HG03103 (cell line): ENCODE results near the gene ABHD12.

Experiments
- ATAC-seq: cut with Tn5 transposase; IDR thresholded peaks from one replicate; pipeline ENCODE4 v1.9.1; 2021; ENCODE audit warnings: low read depth; ENCODE audit not compliant: unreplicated experiment

The ABHD12 gene

DNA sequence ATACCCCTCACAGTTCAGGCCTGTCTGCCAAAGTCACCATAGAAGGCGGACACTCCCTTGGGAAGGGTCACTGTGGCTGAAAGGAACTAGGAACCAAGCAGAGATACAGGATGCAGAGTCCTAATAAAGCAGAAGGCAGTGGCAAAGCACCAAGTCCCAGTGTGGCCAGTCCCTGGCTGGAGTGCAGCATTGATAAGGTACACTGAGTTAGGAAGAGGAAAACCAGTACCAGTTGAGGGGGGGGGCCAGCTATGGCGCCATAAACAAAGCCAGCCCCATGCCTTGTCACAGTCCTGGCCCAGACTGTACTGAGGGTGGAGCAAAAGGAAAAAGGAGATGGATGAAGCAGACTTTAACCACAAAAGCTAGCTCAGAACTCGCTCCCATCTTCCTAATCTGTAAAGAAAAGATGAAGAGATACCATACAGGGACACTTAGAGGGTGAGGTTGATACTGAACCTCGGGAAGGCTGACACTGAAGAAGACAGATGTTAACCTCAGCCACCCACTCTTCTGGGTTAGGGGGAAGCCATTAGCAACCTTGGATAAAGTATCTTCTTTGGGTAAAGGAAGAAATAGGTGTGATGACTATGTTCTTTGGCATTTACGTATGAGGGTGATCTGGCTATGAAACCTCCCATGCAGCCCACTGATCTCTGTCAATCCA, 7.8 kb downstream of the ABHD12 start:
- no peak for ATAC-seq

DNA sequence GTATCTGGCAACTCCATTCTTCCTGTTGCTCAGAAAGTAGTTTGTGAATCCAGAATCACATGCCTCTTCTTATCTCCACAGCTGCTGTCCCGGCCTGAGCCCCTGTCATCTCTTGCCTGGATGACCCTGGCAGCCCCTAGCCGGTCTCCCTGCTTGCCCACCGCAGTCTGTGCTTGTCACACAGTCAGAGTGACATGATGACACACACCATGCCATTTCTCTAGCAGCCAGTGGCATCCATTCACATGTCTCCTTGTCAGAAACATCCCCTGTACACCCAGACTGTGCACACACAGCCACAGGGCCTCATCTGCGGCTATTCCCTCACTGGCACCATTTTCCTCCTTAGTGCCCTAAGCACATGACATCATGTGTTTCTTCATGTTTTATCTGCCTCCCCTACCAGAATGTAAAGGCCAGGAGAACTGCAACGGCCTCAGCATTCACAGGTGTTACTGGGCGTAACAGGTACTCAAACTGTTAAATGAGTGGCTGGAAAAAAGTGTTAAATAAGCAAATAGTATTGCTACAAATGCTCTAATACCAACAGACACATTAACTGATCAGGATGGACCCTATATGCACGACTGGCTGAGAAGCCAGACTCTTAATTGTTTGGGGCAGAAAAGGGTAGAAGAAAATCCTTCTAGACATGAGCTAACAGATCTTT, 9.6 kb downstream of the ABHD12 start:
- ATAC-seq = no peak

DNA sequence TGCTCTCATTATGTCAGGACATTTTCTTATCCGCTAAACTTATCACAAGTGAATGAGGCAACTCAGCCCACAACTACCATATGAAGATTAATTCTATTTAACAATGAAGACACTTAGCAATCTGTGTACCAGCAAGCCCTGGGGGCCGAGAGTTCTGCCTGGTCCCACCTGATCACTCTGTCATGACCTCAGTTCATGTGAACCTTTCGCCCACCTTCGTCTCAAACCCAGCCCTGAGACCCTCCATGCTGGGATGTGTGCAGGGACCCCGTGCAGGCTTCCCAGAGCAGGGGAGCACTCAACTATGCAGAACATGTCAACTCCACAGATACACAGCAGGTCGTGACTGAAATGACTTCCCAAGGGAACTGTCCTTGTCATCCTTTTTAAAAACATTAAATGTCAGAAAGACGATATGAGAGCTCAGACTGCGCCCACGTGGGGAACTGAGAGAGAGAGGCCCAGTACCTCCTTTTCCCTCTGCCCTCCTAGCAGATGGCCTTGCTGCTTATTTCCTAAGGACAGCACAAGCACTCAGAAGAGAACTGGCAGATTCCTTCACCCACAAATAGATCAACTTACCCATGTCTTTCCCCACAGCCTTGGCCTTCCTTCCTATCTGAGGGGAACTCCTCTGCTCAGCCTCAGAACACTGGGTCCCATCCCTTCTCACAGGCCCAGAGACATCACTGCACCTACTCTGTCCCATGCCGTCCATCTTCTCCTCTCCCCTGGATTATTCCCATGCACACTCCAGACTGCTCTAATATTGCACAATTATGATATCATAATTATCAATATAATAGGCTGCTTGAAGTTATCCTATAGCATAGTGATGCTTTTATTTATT, 11.5 kb downstream of the ABHD12 start:
- no peak for ATAC-seq

DNA sequence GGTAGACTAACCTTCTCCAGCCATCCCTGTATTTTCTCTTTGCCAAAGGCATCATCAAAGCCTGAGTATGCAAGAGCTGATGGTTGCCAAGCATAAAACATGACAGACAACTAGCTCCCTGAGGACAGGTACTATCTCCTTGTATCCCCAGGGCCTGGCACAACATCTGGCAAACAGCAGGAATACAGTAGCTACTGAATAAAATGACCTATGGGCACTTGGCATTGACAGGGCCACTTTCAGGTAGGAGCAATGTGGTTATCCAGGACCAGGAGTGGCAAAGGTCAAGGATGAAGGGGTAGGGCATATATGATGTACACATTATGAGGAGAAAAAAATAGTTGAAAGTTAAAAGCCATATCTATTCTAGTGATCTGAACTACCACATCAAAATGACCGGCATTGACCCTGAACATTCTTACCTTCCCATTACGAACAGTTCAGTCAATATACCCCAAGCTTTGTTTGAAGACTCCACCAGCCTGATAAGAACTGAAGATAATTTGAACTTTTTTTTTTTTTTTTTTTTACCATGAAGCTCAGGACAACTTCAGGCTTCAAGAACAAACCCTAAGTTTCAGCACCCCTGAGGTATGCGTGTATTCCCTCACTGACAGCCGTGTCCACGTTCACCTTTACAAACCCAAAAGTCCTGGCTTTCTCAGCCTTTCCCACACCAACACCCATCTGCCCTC, 12.3 kb downstream of the ABHD12 start:
- ATAC-seq = no peak

DNA sequence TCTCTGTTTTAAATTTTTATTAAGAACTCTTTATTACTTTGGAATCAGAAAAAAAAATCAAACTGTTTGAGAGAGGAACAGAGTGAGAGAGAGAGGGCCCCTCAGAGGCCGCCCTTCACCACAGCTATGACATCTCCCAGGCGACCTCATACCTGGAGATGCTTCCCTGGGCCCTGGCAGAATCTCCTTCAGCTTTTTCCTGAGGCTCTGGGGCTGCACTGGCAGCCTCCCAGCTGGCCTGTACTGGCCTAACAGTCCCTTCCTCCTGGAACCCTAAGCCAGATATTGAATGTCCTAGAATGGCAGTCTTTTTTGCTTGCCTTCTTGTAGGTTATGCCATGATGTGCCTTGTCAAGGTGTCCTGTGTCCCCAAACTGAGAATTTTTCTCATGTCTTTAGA, 13.7 kb downstream of the ABHD12 start:
- no peak for ATAC-seq

DNA sequence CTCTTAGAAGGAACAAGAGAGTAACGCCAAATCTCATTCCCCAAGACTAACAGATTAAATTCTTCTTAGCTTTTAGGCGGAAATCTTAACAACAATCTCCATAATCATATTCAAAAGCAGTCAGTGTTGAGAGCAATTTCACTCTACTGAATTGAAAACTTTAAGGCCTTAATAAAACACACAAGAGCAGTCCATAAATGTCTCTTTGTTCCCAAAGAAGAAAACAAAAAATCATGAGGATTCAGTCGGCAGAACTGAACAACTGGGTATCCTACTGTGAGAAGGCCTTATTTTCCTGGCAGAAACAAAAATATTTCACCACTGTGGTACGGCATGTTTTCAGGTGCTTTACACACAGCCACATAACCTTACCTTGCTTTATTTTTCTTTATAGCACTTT, 14.4 kb downstream of the ABHD12 start:
- ATAC-seq = no peak

DNA sequence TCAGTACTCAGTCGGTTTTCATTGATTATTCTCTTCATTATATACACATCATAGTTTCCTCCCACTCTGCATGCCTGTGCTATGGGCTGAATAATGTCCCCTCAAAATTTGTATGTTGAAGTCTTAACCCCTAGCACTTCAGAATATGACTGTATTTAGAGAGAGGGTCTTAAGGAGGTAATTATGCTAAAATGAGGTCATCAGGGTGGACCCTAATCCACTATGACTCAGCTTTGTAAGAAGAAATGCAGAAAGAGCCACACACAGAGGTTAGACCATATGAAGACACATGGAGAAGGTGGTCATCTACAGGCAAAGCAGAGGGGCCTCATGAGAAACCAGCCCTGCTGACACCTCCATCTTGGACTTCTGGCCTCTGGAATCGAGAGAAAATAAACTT, 15.8 kb downstream of the ABHD12 start:
- no peak for ATAC-seq

DNA sequence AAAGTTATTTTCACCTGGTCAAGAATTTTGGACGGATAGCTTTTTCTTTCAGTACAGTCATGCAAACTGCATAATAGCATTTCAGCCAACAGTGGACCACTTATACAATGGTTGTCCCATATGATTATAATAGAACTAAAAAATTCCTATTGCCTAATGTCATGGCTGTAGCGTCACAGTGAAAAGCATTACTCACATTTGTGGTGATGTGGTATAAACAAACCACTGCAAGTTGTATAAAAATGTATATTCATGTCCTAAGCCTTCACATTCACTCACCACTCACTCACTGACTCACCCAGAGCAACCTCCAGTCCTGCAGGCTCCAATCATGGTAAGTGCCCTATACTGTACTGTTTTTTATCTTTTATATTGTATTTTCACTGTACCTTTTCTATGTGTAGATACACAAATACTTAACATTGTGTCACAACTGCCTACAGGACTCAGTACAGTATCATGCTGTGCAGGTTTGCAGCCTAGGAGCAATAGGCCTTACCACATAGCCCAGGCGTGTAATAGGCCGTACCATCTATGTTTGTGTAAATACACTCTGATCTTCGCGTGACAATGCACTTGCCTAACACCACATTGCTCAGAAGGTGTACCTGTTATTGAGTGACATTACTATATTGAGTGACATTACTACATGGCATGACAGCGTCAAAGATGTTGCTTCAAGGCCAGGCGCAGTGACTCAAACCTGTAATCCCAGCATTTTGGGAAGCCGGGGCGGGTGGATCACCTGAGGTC, 17.9 kb downstream of the ABHD12 start:
- ATAC-seq = no peak

DNA sequence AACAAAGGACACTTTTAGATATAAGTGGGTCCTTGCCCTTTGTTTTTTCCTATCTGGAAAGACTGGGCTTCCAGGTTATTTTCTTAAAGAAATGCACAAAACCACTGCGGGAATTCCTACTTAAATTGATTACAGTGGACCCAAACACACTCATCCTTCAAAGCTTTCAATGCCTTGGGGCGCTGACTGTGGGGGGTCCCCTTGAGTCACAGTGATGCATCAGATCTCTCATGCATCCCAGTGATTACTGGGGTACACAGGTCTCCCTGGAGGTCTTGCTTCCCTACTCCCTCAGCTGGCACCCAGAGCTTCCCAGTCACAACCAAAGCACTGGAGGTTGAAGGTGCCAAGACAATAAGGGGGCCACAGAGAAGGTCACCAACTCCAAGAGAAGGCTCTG, 20.7 kb downstream of the ABHD12 start:
- no peak for ATAC-seq

DNA sequence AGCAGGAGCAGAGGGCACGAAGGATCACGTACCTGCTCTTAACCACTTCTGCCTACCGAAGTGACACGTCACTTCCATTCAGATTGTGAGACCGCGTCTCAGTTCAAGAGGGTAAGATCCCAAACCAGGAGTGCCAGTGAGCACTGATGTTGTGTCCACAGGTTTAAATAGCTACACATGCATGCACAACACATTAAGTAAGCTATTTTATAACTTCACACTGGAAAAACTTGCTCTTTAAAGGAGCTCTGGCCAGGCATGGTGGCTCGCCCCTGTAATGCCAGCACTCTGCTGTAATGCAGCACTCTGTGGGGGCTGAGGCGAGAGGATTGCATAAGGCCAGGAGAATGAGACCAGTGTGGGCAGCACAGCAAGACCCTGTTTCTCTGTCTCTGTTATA, 21.1 kb downstream of the ABHD12 start:
- no peak for ATAC-seq

DNA sequence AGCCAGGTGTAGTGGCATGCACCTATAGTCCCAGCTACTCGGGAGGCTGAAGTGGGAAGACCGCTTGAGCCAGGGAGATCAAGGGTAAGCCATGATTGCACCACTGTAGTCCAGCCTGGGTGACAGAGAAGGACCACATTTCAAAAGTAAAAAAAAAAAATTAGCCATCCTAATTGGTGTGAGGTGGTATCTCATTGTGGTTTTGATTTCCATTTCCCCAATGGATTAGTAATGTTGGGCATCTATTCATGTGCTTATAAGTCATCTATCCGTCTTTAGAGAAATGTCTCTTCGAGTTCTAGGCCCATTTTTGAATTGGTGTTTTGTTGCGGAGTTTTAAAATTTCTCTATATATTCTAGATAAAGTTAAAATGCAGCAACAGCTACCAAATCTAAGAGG, 21.7 kb downstream of the ABHD12 start:
- ATAC-seq = no peak

DNA sequence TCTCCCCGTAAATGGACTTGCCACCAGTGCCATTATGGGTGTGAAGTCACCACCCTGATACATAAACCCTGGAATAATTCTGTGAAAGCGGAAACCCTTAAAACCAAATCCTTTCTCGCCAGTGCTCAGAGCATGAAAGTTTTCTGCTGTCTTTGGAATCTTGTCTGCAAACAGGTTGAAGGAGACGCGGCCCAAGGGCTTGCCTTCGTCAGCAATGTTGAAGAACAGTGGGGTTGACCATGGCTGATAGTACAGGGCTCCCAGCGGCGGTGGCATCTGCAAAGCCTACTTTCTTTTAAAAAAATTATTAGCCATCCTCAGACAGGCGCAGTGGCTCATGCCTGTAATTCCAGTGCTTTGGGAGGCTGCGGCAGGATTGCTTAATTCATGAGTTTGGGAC, 22.1 kb downstream of the ABHD12 start:
- ATAC-seq = no peak

DNA sequence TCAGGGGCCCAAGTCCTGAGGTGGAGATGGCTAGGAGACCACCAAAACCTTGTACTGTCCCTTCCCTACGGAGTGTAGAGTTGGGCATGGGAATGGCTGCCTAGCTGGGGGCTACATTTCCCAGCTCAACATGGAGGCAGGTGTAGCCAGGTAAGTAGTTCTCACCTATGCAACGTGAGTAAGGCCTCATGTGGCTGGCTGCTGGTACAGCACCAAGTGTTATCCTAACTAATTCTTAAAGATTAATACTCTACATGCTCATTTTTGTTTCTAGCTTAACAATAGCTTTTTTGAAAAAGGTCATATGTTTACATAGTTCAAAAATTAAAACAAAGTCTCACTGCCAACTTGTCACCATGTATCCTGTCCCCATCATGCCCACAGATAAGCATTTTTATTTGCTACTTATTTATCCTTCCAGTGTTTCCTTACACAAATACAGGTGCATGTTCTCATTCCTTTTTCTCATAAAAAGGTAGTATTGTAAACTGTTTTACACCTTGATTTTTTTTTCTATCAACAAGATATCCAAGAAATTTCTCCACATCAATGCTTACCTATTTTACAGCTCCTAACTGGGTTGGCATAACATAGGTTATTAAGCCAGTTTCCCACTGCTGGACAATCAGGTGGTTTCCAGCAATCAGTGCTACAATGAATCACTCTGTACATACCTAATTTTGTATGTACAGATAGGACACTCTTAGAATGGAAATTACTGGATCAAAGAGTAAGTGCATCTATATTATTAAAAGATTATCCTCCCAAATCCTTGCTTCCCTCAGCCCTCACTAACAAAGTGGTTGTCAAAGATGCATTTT, 25.5 kb downstream of the ABHD12 start:
- no peak for ATAC-seq

DNA sequence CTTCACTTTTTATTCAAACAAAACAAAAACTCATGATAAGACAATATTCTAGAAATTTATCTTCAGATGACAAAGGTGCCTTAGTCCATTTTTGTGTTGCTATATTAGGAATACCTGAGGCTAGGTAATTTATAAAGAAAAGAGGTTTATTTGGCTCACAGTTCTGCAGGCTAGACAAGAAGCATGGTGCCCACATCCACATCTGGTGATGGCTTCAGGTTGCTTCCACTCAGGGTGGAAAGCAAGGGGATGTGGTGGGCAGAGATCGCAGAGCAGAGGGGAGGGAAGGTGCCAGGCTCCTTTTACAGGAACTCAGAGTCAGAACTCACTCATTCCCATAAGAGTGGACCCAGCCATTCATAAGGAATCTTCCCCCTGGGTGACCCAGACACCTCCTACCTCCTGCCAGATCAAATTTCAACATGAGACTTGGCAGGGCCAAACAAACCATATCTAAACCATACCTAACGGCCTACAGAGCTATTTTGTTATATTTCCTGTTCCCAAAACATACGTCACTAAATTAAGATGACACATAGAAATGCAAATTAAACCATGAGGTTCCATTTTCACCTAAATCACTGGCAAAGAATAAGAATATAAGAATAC, 26.4 kb downstream of the ABHD12 start:
- no peak for ATAC-seq

DNA sequence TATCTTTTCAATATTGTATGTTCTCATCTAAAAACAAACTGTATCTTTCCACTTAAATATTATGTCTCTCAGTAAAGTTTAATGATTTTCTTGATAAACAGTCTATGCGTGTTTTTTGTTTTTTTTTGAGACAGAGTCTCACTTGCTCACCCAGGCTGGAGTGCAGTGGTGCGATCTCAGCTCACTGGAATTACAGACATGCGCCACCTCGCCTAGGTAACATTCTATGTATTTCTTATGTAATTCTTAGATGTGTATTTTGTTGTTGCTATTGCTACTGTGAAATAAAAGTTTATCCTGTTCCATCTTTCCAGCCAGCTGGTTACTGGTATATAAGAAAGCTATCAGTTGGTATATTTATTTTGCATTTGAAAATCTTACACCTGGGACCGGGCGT, 29.4 kb downstream of the ABHD12 start:
- no peak for ATAC-seq

DNA sequence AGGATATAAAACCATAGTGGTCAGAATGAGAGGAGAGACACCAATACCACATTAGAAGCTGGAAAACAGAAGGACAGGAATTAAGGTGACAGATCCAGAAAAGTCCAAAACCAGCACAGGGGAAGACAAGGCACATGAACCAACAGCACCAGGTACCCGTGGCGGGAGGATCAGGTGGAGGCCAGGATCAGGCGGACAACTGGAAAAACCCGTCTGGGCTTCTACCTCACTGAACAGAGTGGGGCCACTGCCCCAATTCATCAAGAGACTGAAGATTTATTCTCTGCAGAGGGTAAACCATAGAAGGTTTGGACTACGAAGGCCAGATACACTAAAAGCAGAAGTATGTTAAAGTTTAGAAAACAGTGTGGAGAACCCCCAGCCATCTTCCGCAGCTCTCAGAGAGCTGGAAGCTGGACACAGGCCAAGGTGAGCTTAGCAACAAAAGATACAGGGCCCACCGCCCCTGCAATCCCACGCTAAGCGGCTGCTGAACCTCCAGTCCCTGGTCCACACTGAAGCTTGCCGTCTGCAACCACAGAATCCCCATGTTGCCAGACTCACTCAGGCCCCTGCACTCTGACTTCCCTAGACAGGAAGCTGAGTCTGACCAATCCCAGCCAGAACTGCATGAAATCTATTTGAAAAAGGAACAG, 29.9 kb downstream of the ABHD12 start:
- ATAC-seq = no peak

DNA sequence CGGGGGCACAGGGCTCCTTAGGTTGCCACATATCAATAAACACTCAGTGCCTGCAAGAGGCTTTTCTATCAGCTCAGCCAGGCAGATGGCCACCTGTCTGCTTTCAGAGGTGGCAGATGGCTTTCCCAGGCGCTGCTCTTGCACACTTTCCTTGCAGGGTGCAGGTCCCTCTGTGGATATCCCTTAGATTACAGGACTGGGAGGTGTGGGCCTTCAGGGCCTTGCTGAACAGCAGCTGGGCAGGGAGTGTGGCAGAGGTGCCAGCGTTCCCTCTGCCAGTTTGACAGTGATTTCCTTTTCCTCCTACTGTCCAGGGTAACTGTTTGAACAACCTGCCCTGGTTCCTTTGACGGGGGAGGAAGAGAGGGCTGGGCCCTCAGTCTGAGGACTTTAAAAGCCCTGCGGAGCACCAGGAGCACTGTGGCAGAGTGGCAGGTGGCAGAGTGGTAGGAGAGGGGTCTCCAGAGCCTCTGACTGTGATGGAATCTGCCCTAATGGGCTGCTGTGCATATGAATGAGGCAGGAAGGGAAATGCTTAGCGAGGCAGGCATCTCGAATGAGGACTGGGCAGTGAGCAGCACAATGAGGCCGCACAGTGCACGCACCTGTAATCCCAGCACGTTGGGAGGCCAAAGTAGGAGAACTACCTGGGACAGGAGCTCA, 34.2 kb downstream of the ABHD12 start:
- no peak for ATAC-seq

DNA sequence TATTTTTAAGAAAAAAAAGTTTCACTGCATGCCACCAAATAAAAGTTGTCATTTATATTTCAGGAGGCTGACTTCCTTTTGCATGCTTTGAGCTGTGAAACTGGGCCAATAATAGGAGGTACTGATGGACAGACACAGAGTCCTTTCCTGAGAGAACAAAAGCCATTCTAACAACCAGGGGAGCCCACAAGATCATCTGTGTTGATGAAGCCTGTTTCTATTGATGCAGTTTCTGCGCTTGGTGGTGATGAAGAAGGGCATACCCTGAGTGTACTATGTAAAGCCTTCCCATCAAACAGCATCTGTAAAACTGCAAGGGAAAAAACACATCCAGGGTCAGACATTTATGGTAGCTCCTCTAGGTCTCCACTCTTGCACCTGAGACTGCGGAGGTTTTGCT, 34.8 kb downstream of the ABHD12 start:
- ATAC-seq = no peak
